Esophagus (tissue), 2 donors: ENCODE data around the gene NCAPD2. TPM values are rescaled to one million over a fixed set of nuclear protein-coding genes. Genes with fewer than 3 reads are reported as not detected.
"Not testable (repeated sequence)": the region's sequence is repeated elsewhere in the genome, so short reads cannot be mapped to it uniquely, and the experiment has no call there.

Experiments
- H3K27ac ChIP-seq, 2 donors: one replicate each; pipeline ENCODE4 v1.5.1; 2013; ENCODE audit warnings: low read depth in 2 of 2, mild to moderate bottlenecking in 2 of 2, inconsistent platforms in 1 of 2, low read length in 1 of 2, moderate library complexity in 1 of 2
- H3K27me3 ChIP-seq, 2 donors: one replicate each; pipeline ENCODE4 v1.6.1; 2013; ENCODE audit warnings: low read length in 2 of 2, control low read depth in 1 of 2, mild to moderate bottlenecking in 1 of 2; ENCODE audit not compliant: insufficient read depth in 2 of 2, control insufficient read depth in 1 of 2
- H3K36me3 ChIP-seq, 2 donors: one replicate each; pipeline ENCODE4 v1.6.1; 2013; ENCODE audit warnings: low read length in 1 of 2; ENCODE audit not compliant: control insufficient read depth in 2 of 2, insufficient read depth in 2 of 2
- H3K4me1 ChIP-seq, 2 donors: one replicate each; pipeline ENCODE4 v1.6.1; 2013; ENCODE audit warnings: low read length in 1 of 2; ENCODE audit not compliant: control insufficient read depth in 2 of 2, insufficient read depth in 2 of 2
- H3K4me3 ChIP-seq, 2 donors: one replicate each; pipeline ENCODE4 v1.5.1; 2013; ENCODE audit warnings: low read length in 2 of 2, mild to moderate bottlenecking in 2 of 2, low read depth in 1 of 2, moderate library complexity in 1 of 2
- H3K9me3 ChIP-seq, 2 donors: one replicate each; pipeline ENCODE4 v1.6.1; 2013; ENCODE audit warnings: mild to moderate bottlenecking in 2 of 2, low read depth in 1 of 2, low read length in 1 of 2, moderate library complexity in 1 of 2; ENCODE audit not compliant: control insufficient read depth in 2 of 2, insufficient read depth in 1 of 2
- WGBS, 2 donors: extraction: QIAGEN DNeasy Blood & Tissue Kit; methylation state at CpG; one replicate each; pipeline ENCODE4 v1.1.7; 2013; 5-methylcytosine and 5-hydroxymethylcytosine counted together
- polyA plus RNA-seq, 2 donors: library from polyadenylated mRNA; stranded (reverse); fragments of 200-250 nt; gene quantifications; one replicate each; pipeline ENCODE4 v1.2.3, GENCODE V29; 2013
- donor health status: healthy with polysubstance abuse.
- donor health status: Bipolar disorder and iron deficiency.

NCAPD2 gene
- polyA plus RNA-seq, 2 donors = 10.2 to 13.7 TPM

- 0 to 1% methylated on average over 65 to 69 of the region's 69 CpGs for WGBS, 2 donors
- peak within 1 kb of the TSS; percentile 67 to 82 for H3K4me3 ChIP-seq
- H3K27me3 ChIP-seq = no peaks in the 10 kb centered on the region
- peaks cover 0 to 3% of the 10 kb centered on the region in 2 donors for H3K4me1 ChIP-seq
- peak within 1 kb of the TSS; percentile 94 for H3K27ac ChIP-seq
- H3K36me3 ChIP-seq = peaks cover 0 to 4% of the 10 kb centered on the region in 2 donors
- H3K9me3 ChIP-seq = no peaks in the 10 kb centered on the region
Observed at GRCh38 chr12:6470375-6471163, 23.3 kb upstream of the NCAPD2 start, which contains the start of gene VAMP1. Gene VAMP1, minus strand, starts transcription at chr12:6470677. Its CDS starts 146 bp downstream, at chr12:6470531.

- H3K9me3 ChIP-seq = no peaks in the 10 kb centered on the region
- no peak overlapping the region for H3K4me3 ChIP-seq
- H3K27me3 ChIP-seq = no peaks in the 10 kb centered on the region
- peaks cover 0 to 3% of the 10 kb centered on the region in 2 donors for H3K4me1 ChIP-seq
- H3K27ac ChIP-seq = no peak overlapping the region
- H3K36me3 ChIP-seq = no peaks in the 10 kb centered on the region
- 70 to 94% methylated on average over 1 of the region's 1 CpG for WGBS, 2 donors
Observed at GRCh38 chr12:6471989-6472360, 21.9 kb upstream of the NCAPD2 start.

GRCh38 chr12:6472491-6472890, 21.4 kb upstream of the NCAPD2 start:
- Histone ChIP-seq H3K4me3 (no peak overlapping the region), H3K36me3 (no peaks in the 10 kb centered on the region), H3K27ac (no peak overlapping the region), H3K9me3 (no peaks in the 10 kb centered on the region), H3K27me3 (no peaks in the 10 kb centered on the region), H3K4me1 (peaks cover 0 to 3% of the 10 kb centered on the region in 2 donors)
- WGBS, 2 donors = 84 to 88% methylated on average over 11 of the region's 11 CpGs

- H3K4me1 ChIP-seq, H3K36me3 ChIP-seq, H3K4me3 ChIP-seq, H3K27me3 ChIP-seq, H3K9me3 ChIP-seq, H3K27ac ChIP-seq: not testable (repeated sequence)
- WGBS, 2 donors = 93% methylated on average over 33 to 44 of the region's 48 CpGs
Observed at GRCh38 chr12:6475233-6475975, 18.5 kb upstream of the NCAPD2 start.

- no peaks in the 10 kb centered on the region for H3K27me3 ChIP-seq
- 40 to 60% methylated on average over 3 of the region's 3 CpGs for WGBS, 2 donors
- H3K36me3 ChIP-seq = no peaks in the 10 kb centered on the region
- H3K27ac ChIP-seq = peak overlapping the region in 1 of 2 donors; percentile 7
- H3K4me1 ChIP-seq = no peaks in the 10 kb centered on the region
- no peak overlapping the region for H3K4me3 ChIP-seq
- H3K9me3 ChIP-seq = no peaks in the 10 kb centered on the region
Observed at GRCh38 chr12:6476489-6476888, 17.4 kb upstream of the NCAPD2 start.

- not testable (repeated sequence) for H3K27me3 ChIP-seq, H3K4me3 ChIP-seq, H3K4me1 ChIP-seq, H3K9me3 ChIP-seq, H3K27ac ChIP-seq, H3K36me3 ChIP-seq
- WGBS, 2 donors = 94 to 96% methylated on average over 37 of the region's 37 CpGs
Observed at GRCh38 chr12:6477601-6478377, 16.1 kb upstream of the NCAPD2 start.

- no peaks in the 10 kb centered on the region for H3K36me3 ChIP-seq
- no peaks in the 10 kb centered on the region for H3K9me3 ChIP-seq
- H3K4me1 ChIP-seq = no peaks in the 10 kb centered on the region
- no peak overlapping the region for H3K4me3 ChIP-seq
- H3K27ac ChIP-seq = no peak overlapping the region
- no peaks in the 10 kb centered on the region for H3K27me3 ChIP-seq
- 89 to 90% methylated on average over 20 of the region's 20 CpGs for WGBS, 2 donors
Observed at GRCh38 chr12:6478416-6478815, 15.5 kb upstream of the NCAPD2 start.

GRCh38 chr12:6488240-6488639, 5.7 kb upstream of the NCAPD2 start:
- Histone ChIP-seq H3K27me3 (no peaks in the 10 kb centered on the region), H3K36me3 (no peaks in the 10 kb centered on the region), H3K4me1 (no peaks in the 10 kb centered on the region), H3K9me3 (no peaks in the 10 kb centered on the region), H3K27ac (no peak overlapping the region), H3K4me3 (no peak overlapping the region)
- 63% methylated on average over 1 of the region's 1 CpG for WGBS, 2 donors

GRCh38 chr12:6489449-6489848, 4.5 kb upstream of the NCAPD2 start:
- Histone ChIP-seq H3K36me3 (no peaks in the 10 kb centered on the region), H3K4me3 (no peak overlapping the region), H3K9me3 (no peaks in the 10 kb centered on the region), H3K27me3 (no peaks in the 10 kb centered on the region), H3K27ac (no peak overlapping the region), H3K4me1 (no peaks in the 10 kb centered on the region)
- 62 to 68% methylated on average over 4 of the region's 4 CpGs for WGBS, 2 donors
